VCaP (cell line): ENCODE measurements around the gene ADGRB2.

Experiments used
- H3K27ac ChIP-seq: fragments of 450-650 bp; 2 replicates; pipeline ENCODE4 v1.5.1; 2017
- TF ChIP-seq, protein P1 (sequence below): fragments of 450-650 bp; conservative IDR thresholded peaks from 2 replicates; pipeline ENCODE4 v1.5.1; 2017; ENCODE audit warnings: mild to moderate bottlenecking, moderate library complexity

ADGRB2 gene

DNA sequence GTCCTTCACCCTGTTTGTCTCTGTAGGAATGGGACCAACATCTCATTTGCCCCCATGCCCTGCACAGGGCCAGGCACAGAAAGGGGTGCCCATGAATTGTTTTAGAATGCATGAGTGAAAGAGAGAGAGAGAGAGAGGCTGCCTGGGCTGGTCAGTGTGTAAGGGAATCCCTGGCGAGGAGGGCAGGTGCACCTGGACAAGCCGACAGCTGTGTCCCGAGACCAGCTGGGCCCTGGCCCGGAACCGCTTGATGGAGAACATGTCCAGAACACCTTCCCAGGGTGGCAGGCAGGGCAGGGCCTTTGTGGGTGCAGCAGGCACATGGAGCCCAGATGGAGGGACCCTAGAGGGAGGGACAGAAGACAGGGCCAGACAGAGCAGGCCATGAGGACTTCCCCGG lies 28.9 kb upstream of the ADGRB2 start:
- TF ChIP-seq, protein P1, sequence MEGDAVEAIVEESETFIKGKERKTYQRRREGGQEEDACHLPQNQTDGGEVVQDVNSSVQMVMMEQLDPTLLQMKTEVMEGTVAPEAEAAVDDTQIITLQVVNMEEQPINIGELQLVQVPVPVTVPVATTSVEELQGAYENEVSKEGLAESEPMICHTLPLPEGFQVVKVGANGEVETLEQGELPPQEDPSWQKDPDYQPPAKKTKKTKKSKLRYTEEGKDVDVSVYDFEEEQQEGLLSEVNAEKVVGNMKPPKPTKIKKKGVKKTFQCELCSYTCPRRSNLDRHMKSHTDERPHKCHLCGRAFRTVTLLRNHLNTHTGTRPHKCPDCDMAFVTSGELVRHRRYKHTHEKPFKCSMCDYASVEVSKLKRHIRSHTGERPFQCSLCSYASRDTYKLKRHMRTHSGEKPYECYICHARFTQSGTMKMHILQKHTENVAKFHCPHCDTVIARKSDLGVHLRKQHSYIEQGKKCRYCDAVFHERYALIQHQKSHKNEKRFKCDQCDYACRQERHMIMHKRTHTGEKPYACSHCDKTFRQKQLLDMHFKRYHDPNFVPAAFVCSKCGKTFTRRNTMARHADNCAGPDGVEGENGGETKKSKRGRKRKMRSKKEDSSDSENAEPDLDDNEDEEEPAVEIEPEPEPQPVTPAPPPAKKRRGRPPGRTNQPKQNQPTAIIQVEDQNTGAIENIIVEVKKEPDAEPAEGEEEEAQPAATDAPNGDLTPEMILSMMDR, result no peak
- H3K27ac ChIP-seq, result no peak overlapping the region

DNA sequence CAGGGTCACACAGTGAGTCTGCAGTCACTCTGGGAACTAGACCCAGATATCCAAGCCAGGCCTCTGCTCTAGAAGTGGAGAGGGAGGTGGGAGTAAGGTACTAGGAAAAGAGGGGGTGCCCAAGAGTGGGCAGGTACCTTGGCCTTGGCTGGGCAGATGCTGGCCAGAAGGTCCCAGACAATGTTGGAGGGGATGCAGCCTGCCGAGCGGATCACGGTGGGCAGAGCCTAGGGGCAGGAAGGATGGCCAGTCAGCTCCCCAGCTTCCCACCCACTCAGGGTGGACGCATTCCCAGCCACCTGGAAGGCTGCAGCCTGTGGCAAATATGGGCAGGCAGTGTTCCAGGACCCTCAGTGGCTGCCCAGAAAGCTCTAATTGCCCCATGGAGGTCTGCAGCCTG lies 28.4 kb upstream of the ADGRB2 start:
- H3K27ac ChIP-seq, result no peak overlapping the region
- TF ChIP-seq, protein P1, result no peak

DNA sequence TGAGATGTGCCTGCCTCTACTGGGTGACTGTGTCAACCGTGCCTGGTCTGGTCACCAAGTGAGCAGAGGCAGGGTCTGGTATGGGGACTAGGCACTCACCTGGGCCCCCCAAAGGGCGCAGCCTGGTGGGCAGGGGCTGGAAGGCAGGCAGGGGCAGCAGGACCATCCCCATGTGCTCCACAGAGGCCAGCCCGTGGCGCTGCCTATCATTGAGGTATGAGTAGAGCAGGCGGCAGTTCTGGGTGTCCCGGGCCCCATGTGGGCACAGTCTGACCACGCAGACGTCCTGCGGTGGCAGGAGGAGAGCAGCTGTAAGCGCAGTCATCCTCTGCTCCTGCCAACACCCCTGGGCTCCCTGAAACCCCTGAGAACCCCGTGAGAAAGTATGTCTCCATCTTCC lies 28.0 kb upstream of the ADGRB2 start:
- TF ChIP-seq, protein P1, result no peak
- H3K27ac ChIP-seq, result no peak overlapping the region

DNA sequence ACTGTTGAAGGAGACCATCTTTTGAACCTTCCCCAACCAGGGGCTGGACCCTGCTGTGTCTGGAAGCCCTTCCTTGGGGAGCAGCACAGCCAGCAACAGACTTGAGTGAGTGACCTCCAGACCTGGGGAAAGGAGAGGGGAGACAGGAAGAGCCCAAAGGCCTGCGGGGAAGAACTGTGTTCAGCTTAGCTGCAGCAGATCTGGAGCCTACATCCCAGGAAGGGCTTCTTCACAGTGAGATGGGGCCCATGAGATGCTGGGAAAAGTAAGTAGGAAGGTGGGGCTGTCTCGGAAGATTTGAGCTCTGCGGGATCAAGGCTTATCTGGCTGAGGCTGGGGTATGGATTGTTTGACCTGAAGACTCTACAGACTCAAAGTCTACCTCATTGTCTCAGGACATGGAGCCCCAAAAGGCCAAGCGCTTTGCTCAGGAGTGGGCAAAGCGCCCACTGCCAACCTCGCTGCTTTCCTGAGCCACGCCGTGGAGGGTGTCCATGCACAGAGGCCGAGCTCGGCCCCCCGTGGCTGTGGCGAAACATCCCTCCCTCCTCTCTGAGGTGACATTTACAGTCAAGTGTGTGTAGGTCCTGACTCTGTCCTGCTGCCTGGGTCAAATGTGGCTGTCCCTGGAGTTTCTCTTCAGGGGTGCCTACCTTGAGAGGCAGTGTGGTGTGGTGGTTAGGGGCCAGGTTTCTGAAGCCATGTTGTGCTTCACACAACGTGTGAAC lies 27.2 kb upstream of the ADGRB2 start:
- no peak overlapping the region for H3K27ac ChIP-seq
- TF ChIP-seq, protein P1, result no peak

DNA sequence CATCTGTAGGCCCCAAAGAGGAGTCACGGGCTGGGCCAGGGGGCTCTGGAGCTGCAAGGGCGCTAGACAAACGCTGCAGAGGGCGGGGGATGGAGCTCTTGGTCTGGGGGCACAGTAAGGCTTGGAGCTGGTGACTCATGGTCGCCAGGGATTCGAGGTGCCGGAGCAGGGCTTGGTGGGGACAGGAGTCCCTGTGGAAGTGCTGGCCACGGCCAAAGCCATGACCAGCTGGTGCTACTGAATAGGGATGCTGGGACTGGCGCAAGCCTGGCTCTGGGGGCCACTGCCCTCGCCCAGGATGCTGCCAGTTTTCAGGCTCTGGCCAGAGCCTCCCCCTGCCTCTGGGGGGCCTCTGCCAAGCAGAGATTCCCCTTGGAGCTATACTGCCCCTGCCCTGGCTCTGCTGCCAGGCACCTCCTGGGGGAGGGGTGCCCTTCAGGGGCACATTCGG lies 26.5 kb upstream of the ADGRB2 start:
- no peak overlapping the region for H3K27ac ChIP-seq
- TF ChIP-seq, protein P1, result no peak

DNA sequence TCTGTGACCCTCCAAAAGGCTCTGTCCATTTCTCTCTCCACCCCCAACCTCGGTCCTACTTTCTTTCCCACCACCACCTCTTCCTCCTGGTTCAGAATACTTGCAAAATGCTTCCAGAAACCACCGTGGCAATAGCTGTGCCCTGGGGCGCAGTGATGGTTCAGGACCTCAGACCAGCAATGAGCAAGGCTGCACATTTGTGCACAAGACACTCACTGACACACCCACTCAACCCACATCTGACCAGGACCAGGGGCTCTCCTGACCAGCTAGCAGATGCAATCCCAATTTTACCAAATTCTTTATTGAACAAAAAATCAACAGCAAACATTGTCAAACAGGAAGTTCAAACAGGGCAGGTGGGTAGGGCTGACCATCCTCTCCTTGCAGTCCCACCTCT lies 26.0 kb upstream of the ADGRB2 start:
- TF ChIP-seq, protein P1, result no peak

DNA sequence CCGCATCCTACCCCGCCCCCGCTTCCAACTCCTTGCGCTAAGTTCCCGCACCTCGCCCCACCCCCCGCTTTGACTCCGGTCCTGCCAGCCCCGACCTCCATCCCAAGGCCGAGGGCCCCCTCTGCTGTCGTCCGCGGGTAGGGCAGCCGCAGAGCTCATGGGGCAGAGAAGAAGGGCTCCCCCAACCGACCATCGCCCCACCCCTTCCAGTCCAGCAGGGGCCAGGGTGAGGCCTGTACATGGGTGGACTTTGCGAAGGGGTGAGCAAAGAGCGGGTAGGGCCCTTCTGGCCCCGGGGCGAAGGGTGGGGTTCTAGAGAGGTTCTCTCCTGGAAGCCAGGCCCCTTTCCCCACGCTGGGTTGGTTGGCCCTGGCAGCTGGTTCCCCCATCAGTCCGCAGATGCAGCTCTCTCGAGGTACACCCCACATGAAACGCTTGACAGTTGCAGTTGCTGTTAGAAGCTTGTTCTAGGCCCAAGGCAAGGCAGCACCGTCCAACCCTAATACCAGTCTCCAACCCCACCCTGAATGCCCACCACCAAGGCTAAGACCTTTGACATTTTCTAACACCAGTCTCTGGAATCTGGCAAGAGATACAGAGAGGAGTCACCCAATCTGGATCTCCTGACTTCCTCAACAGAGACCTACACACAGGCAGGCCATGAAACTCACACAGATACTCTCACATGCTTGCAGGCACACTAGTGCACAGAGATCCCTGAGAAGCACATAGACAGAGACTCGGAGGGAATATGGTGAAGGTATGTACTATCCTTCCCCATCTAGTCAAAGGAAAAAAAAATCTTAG lies 25.3 kb upstream of the ADGRB2 start:
- peak overlapping the region; percentile 93 for H3K27ac ChIP-seq
- TF ChIP-seq, protein P1, result peak; percentile 91

More for the DNA sequence above, 26.0 kb upstream of the ADGRB2 start:
- no peak overlapping the region for H3K27ac ChIP-seq
